GM08714 (cell line): ENCODE results near the gene ARL10.
"Not testable (repeated sequence)": the region's sequence is repeated elsewhere in the genome, so short reads cannot be mapped to it uniquely, and the experiment has no call there.

Source experiments
- H3K4me3 ChIP-seq: fragments of 200-500 bp; sonication (Bioruptor generic); 2 replicates; pipeline ENCODE4 v1.5.1; 2014; ENCODE audit warnings: mild to moderate bottlenecking, low read length, inconsistent platforms
- ZNF274 ChIP-seq: IDR thresholded peaks from 2 replicates; pipeline ENCODE4 v1.6.1; 2012; ENCODE audit warnings: mild to moderate bottlenecking, low read depth, low read length

ARL10 gene

GRCh38 chr5:176391479-176391878 lies 26.2 kb downstream of the ARL10 start:
- H3K4me3 ChIP-seq: no peak overlapping the region

DNA sequence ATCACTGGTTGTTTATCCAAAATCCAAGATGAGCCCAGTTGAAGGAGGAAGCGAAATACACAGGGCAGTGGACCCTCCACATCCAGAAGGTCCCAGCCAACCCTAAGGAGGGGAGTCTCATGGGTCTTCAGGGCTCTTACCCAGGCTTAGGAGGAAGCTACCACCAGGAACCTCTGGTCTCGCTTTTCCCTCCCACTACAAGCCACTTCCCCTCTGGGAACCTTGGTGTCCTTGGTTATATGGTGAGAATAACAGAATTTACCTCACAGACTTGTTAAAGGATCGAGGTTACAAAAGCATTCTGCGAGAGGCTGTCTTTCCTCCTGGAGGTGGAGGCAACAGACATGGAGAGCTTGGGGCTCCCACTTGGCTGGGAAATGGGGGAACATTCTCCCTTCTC lies 26.7 kb downstream of the ARL10 start:
- no peak for TF ChIP-seq ZNF274
- no peak overlapping the region for H3K4me3 ChIP-seq

More at GRCh38 chr5:176391479-176391878, 26.2 kb downstream of the ARL10 start:
- no peak for TF ChIP-seq ZNF274

DNA sequence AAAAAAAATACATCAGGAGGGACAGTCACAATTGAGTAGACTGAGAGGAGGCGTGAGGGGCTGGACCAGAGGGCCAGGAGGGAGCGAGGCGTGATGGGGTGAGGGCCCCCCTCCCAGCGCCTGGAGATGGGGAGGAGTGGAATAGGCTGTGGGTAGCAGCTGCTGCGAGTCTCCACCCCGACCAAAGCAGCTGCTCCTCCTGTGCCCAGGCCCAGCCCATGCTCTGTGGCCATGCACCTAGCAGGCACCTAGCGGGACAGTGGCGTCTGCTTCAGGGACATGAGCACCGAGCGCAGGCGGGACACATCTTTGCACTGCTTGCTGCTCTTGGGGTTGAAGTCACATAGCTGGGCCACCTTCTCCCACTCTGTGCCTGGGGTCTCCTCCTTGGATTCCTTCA lies 27.2 kb downstream of the ARL10 start:
- TF ChIP-seq ZNF274: no peak
- H3K4me3 ChIP-seq: no peak overlapping the region

- TF ChIP-seq ZNF274: no peak
- H3K4me3 ChIP-seq: no peak overlapping the region
These were observed 28.8 kb downstream of the ARL10 start for GRCh38 chr5:176394096-176394495.

- H3K4me3 ChIP-seq: no peak overlapping the region
- TF ChIP-seq ZNF274: no peak
These were observed 29.8 kb downstream of the ARL10 start for GRCh38 chr5:176394881-176395675.

- H3K4me3 ChIP-seq: no peak overlapping the region
These were observed 31.0 kb downstream of the ARL10 start for GRCh38 chr5:176396330-176396729.

GRCh38 chr5:176397736-176398420 lies 32.6 kb downstream of the ARL10 start:
- no peak overlapping the region for H3K4me3 ChIP-seq
- no peak for TF ChIP-seq ZNF274

More at GRCh38 chr5:176396330-176396729, 31.0 kb downstream of the ARL10 start:
- no peak for TF ChIP-seq ZNF274

DNA sequence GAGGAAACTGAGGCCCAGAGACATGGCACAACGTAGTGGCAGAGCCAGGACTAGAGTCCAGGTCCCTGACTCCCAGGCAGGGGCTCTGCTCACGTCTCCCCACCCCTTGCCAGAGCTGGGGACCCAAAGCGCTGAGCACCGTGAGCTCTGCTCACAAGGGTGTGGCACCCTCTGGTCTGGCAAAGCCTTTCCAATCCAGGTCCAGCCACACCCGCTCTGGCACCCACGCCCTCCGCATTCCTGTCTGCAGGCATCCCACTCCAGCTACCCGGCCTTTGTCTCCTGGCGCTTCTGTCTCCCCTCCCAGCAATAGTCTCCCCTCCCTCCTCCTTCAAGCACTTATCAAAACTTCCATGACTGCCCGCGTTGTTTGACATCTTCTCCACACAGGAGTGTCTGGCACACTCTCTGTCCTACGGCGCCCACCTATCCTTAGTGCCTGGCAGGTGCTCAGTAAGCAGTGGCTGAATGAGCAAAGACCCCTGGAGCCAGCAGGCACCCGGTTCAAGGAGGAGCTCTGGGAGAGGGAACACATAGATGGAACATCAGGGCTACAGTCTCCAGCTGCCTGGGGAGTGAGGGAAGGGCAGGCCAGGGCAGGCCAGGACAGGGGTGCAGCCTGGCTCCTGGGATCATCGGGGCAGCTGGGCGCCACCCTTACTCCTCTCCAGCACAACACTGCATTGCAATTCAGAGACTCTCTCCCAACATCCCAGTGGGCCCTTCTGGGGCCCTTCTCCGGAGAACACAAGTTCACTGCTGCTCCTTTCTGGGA lies 35.3 kb downstream of the ARL10 start:
- TF ChIP-seq ZNF274: no peak
- H3K4me3 ChIP-seq: no peak overlapping the region

DNA sequence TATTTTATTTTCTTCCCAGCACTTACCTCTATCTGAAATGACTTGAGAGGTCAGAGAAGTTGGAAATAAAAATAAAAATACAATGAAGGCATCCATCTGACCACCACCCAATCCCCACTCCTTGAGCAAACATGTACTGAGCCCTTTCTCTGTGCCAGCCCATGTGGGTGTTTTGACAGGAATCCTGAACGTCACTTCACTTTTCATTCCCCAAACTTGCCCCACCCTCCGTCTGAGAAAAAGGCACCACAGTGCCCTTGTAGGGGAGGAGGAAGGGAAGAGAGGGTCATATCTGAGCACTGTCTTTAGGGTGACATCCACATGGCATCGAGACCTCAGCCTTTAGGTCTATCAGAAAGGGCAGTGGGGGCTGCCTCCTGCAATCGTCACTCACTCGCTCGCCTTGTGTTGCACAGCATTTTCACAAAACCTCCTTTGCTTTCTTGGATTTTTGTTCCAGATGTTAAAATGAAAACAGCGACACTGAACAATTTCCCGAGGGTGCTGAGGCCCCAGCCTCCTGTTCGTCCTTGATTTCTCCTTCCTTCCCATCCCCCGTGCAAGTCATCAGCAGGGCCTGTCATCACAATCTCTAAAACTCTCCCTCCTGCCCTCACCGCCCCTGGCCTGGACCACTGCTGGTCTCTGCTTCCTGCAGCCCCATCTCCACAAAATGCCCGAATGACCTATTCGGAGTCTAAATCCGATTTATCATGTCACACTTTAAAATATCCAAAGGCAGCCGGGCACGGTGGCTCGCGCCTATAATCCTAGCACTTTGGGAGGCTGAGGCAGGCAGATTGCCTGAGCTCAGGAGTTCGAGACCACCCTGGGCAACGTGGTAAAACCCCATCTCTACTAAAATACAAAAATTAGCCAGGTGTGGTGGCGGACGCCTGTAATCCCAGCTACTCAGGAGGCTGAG lies 36.3 kb downstream of the ARL10 start:
- H3K4me3 ChIP-seq: no peak overlapping the region
- TF ChIP-seq ZNF274: no peak

DNA sequence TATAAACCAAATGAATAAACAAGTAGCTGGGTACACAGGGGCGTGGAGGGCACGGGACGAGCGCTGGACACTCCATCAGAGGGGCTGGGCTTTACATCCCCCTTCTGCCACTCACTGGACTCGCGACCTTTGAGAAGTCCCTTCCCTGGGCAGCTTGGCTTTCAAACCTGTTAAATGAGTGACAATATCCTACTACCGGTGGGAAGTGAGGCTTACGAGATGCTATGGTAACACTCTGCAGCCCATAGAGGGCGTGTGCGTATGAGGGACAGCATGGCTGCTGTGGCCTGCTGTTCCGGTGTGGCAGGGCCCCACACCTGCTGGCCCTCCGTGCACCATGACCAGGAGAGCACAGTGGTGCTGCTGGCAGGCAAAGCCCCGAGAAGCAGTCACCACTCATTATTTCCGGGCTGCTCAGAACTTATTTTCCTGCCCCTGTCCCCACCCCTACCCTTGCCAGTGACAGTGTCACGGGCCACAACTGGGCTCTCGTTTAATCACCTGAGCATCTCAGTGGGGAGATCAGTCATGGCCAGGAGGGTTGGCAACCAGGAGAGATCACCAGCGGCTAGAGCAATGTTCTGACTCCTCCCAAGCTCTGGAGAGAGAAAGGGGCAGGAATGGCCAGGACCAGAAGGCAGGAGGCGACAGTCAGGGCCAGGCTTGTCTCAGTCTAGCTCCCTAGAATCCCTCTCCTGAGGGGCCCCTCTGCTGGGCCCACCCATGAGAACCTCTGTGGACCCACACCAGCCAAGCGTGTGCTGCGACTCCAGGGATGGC lies 40.6 kb downstream of the ARL10 start:
- TF ChIP-seq ZNF274: no peak
- no peak overlapping the region for H3K4me3 ChIP-seq

DNA sequence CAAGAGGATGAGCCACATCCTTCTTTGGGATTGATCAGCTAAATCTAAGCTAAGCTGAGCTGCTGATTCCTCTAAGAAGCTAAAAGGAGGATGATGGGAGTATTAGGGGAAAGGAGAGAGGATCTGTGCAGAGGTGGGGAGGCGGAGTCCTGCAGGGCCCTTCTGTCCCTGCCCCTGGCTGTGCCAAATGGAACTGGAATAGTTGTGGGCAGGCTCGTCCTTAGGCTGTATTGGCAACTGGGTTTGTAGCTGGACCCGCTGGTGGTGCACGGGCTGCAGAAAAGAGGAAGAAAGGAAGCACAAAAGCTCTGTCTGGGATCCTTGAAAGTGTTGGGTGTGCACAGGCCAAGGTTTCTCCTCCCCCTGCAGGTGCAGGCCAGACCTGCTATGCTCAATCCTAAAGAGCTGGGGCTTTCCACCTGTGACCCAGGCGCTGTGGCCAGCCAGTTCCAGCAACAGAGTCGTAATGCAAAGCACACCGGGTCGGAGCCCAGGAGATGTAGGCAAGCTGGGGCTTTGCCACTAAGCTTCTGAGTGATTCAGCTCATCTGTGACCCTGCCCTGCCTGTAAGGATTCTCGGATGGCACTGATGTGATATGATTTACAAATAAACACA lies 41.3 kb downstream of the ARL10 start:
- TF ChIP-seq ZNF274: no peak
- H3K4me3 ChIP-seq: no peak overlapping the region

- no peak for TF ChIP-seq ZNF274
- no peak overlapping the region for H3K4me3 ChIP-seq
These were observed 42.4 kb downstream of the ARL10 start for GRCh38 chr5:176407456-176408251.

- not testable (repeated sequence) for H3K4me3 ChIP-seq
These were observed 42.9 kb downstream of the ARL10 start for GRCh38 chr5:176408252-176408573.
